Keratinocyte (primary cell): ENCODE measurements around the gene CTH. TPM values are rescaled to one million over a fixed set of nuclear protein-coding genes. Genes with fewer than 3 reads are reported as not detected.
"Not testable (repeated sequence)": the region's sequence is repeated elsewhere in the genome, so short reads cannot be mapped to it uniquely, and the experiment has no call there.

ENCODE experiments used
- DNase-seq: peaks from one replicate; pipeline ENCODE4 v3.0.0-alpha.2; 2011; ENCODE audit warnings: low read depth, missing footprints, low spot score
- FAIRE-seq: peaks from 2 replicates; lab custom pipeline; 2011; peaks lifted over from hg19 to GRCh38; lab: Jason Lieb, UNC
- H2AFZ ChIP-seq: 2 replicates; pipeline ENCODE4 v1.6.0; 2012; ENCODE audit warnings: low read length, control low read depth, inconsistent platforms; ENCODE audit not compliant: control insufficient read depth
- H3K27ac ChIP-seq: 2 replicates; pipeline ENCODE4 v1.5.1; 2011; ENCODE audit warnings: low read length; ENCODE audit not compliant: control insufficient read depth, insufficient read depth
- H3K27me3 ChIP-seq: 3 replicates; pipeline ENCODE4 v1.6.0; 2011; ENCODE audit warnings: low read length; ENCODE audit not compliant: control insufficient read depth, insufficient read depth; ENCODE audit errors: extremely low read depth
- H3K36me3 ChIP-seq, 2 experiments: 2 replicates in 1 of 2; 3 replicates in 1 of 2; pipeline ENCODE4 v1.5.1; 2011; ENCODE audit warnings: low read length in 2 of 2, mild to moderate bottlenecking in 1 of 2; ENCODE audit not compliant: control insufficient read depth in 2 of 2, insufficient read depth in 2 of 2; ENCODE audit errors: extremely low read depth in 1 of 2
- H3K4me1 ChIP-seq: 3 replicates; pipeline ENCODE4 v1.5.1; 2011; ENCODE audit warnings: low read length; ENCODE audit not compliant: control insufficient read depth, insufficient read depth; ENCODE audit errors: extremely low read depth
- H3K4me2 ChIP-seq: 3 replicates; pipeline ENCODE4 v1.6.0; 2011; ENCODE audit warnings: low read depth, low read length; ENCODE audit not compliant: control insufficient read depth, insufficient read depth; ENCODE audit errors: extremely low read depth
- H3K4me3 ChIP-seq, 3 experiments: fragments of 200-600 bp in 1 of 3; sonication (generic) in 1 of 3; 2 replicates in 2 of 3; 3 replicates in 1 of 3; pipeline ENCODE4 v1.5.1; 2011 to 2016; ENCODE audit warnings: low read length in 3 of 3, mild to moderate bottlenecking in 3 of 3, control low read depth in 2 of 3, inconsistent platforms in 1 of 3, low read depth in 1 of 3, mixed read lengths in 1 of 3, mixed run types in 1 of 3, moderate library complexity in 1 of 3; ENCODE audit not compliant: control insufficient read depth in 2 of 3, insufficient read depth in 2 of 3; ENCODE audit errors: extremely low read depth in 1 of 3
- H3K79me2 ChIP-seq: 2 replicates; pipeline ENCODE4 v1.6.0; 2012; ENCODE audit warnings: low read length; ENCODE audit not compliant: control insufficient read depth, insufficient read depth
- H3K9ac ChIP-seq: 3 replicates; pipeline ENCODE4 v1.6.0; 2011; ENCODE audit warnings: low read length; ENCODE audit not compliant: control insufficient read depth, insufficient read depth; ENCODE audit errors: extremely low read depth
- H3K9me1 ChIP-seq: 3 replicates; pipeline ENCODE4 v1.6.0; 2011; ENCODE audit warnings: low read length; ENCODE audit not compliant: control insufficient read depth, insufficient read depth; ENCODE audit errors: extremely low read depth
- H3K9me3 ChIP-seq: 2 replicates; pipeline ENCODE4 v1.5.1; 2012; ENCODE audit warnings: low read depth, low read length; ENCODE audit not compliant: control insufficient read depth
- H4K20me1 ChIP-seq: 3 replicates; pipeline ENCODE4 v1.6.0; 2011; ENCODE audit warnings: low read length; ENCODE audit not compliant: control insufficient read depth, insufficient read depth; ENCODE audit errors: extremely low read depth
- CTCF ChIP-seq, 3 experiments: IDR thresholded peaks in 1 of 3; conservative IDR thresholded peaks in 1 of 3; optimal IDR thresholded peaks in 1 of 3; 2 replicates in 2 of 3; 3 replicates in 1 of 3; pipeline versions ENCODE3 to v1.5.1; 2011; ENCODE audit warnings: low read length in 3 of 3, mild to moderate bottlenecking in 3 of 3, moderate library complexity in 2 of 3, control low read depth in 1 of 3, inconsistent platforms in 1 of 3; ENCODE audit not compliant: insufficient read depth in 2 of 3; ENCODE audit errors: extremely low read depth in 1 of 3
- EZH2 ChIP-seq: IDR thresholded peaks from one replicate; pipeline ENCODE4 v1.6.1; 2012; ENCODE audit warnings: inconsistent platforms, mild to moderate bottlenecking, low read length, moderate library complexity
- dilution Hi-C: fragments of 300-500 bp; cut with MboI; formaldehyde crosslinking; loops from one replicate; pipeline ENCODE4 v1.7.0; 2020; ENCODE audit warnings: low sequenced_read_pairs; ENCODE audit not compliant: extremely low pct_ligation_motif_present
- polyA plus RNA-seq, 5 experiments: library from polyadenylated mRNA; depleted of rRNA in 3 of 5; stranded (reverse) in 3 of 5; stranded (forward) in 1 of 5; unstranded in 1 of 5; fragments of >200 nt; gene quantifications; 1 replicate in 1 of 5; 2 replicates in 3 of 5; 3 replicates in 1 of 5; pipeline versions ENCODE4 v1.2.1 to v1.2.3, GENCODE V29; 2011 to 2012; ENCODE audit warnings: missing spikeins in 2 of 5, low read depth in 1 of 5, low replicate concordance in 1 of 5

The CTH gene
- polyA plus RNA-seq, 1 donor (not counting 4 experiments of a cell fraction or from before 2014, with no cell fraction given), result 5.0 TPM

- FAIRE-seq, result no peak
- no peaks in the 10 kb centered on the region for H3K36me3 ChIP-seq
- no peak overlapping the region for H3K27ac ChIP-seq
- H3K4me3 ChIP-seq, result no peak overlapping the region
- H4K20me1 ChIP-seq, result no peaks in the 10 kb centered on the region
- dilution Hi-C loops, result no loop called here
- H3K27me3 ChIP-seq, result no peaks in the 10 kb centered on the region
- no peak for DNase-seq
- no peak overlapping the region for H3K4me2 ChIP-seq
- H3K9ac ChIP-seq, result no peak overlapping the region
- no peaks in the 10 kb centered on the region for H3K79me2 ChIP-seq
- H3K4me1 ChIP-seq, result peaks cover 19% of the 10 kb centered on the region
- no peak overlapping the region for H2AFZ ChIP-seq
- no peaks in the 10 kb centered on the region for H3K9me3 ChIP-seq
- TF ChIP-seq CTCF (optimal IDR thresholded peaks at IDR 0.05 in 1 of 3, IDR thresholded peaks at IDR 0.05 in 1 of 3, conservative IDR thresholded peaks at IDR 0.05 in 1 of 3; ENCODE audit: extremely low read depth in 1 of 3, insufficient read depth in 2 of 3, low read length in 3 of 3), result no peak
- no peak for TF ChIP-seq EZH2
- H3K9me1 ChIP-seq, result no peaks in the 10 kb centered on the region
Observed at GRCh38 chr1:70364439-70364838, 46.6 kb upstream of the CTH start.

- H3K4me2 ChIP-seq, dilution Hi-C loops, H3K9me3 ChIP-seq, H4K20me1 ChIP-seq, DNase-seq, H3K4me3 ChIP-seq, H2AFZ ChIP-seq, FAIRE-seq, H3K27me3 ChIP-seq, H3K79me2 ChIP-seq, H3K27ac ChIP-seq, H3K36me3 ChIP-seq, H3K9me1 ChIP-seq, H3K9ac ChIP-seq: not testable (repeated sequence)
- H3K4me1 ChIP-seq, result peaks cover 11% of the 10 kb centered on the region
Observed at GRCh38 chr1:70366425-70366952, 44.6 kb upstream of the CTH start.

- H3K4me1 ChIP-seq, result peaks cover 11% of the 10 kb centered on the region
- H4K20me1 ChIP-seq, H3K27me3 ChIP-seq, DNase-seq, H3K36me3 ChIP-seq, H3K79me2 ChIP-seq, H3K9me1 ChIP-seq, H3K9ac ChIP-seq, H3K4me3 ChIP-seq, FAIRE-seq, H3K9me3 ChIP-seq, H2AFZ ChIP-seq, H3K27ac ChIP-seq, dilution Hi-C loops: not testable (repeated sequence)
- peak overlapping the region; percentile 20 for H3K4me2 ChIP-seq
Observed at GRCh38 chr1:70366997-70367396, 44.1 kb upstream of the CTH start.

GRCh38 chr1:70367397-70367796 is 43.7 kb upstream of the CTH start:
- dilution Hi-C loops, H3K9me1 ChIP-seq, H3K79me2 ChIP-seq, H3K27ac ChIP-seq, H3K4me3 ChIP-seq, H3K27me3 ChIP-seq, DNase-seq, H3K4me1 ChIP-seq, H3K9me3 ChIP-seq, H3K9ac ChIP-seq, H4K20me1 ChIP-seq, H3K36me3 ChIP-seq, FAIRE-seq: not testable (repeated sequence)
- H3K4me2 ChIP-seq, result peak overlapping the region; percentile 20
- H2AFZ ChIP-seq, result peak overlapping the region; percentile 42
